A673 (cell line): ENCODE measurements around the gene DAPK2. TPM values are rescaled to one million over a fixed set of nuclear protein-coding genes. Genes with fewer than 3 reads are reported as not detected.
"Not testable (repeated sequence)": the region's sequence is repeated elsewhere in the genome, so short reads cannot be mapped to it uniquely, and the experiment has no call there.

Source experiments
- BruUV-seq: library from RNA; stranded (reverse); fragments of 400-500 nt; replicated peaks from 2 replicates; lab custom pipeline; 2021; lab: Mats Ljungman, UMichigan
- CTCF ChIA-PET: fragments of 300-600 bp; sonication (Branson Sonifier 250); formaldehyde crosslinking; loops from one replicate; lab custom pipeline; 2022; ENCODE audit warnings: antibody characterized with exemption; lab: Charles Lee
- POLR2A ChIA-PET: fragments of 300-600 bp; sonication (Branson Sonifier 250); formaldehyde crosslinking; loops from one replicate; lab custom pipeline; 2022; ENCODE audit warnings: antibody characterized with exemption; ENCODE audit not compliant: low non-redundant PET; lab: Charles Lee
- DNase-seq: peaks from one replicate; pipeline ENCODE4 v3.0.0-alpha.2; 2015; ENCODE audit warnings: low spot score
- H3K27ac ChIP-seq: fragments of 200-600 bp; sonication (generic); 2 replicates; pipeline ENCODE4 v1.5.1; 2016; ENCODE audit warnings: mixed run types, low read depth, mild to moderate bottlenecking, mixed read lengths, antibody characterized with exemption, low read length; ENCODE audit not compliant: poor library complexity, severe bottlenecking
- H3K27me3 ChIP-seq: fragments of 200-600 bp; sonication (generic); replicated peaks from 2 replicates; pipeline ENCODE4 v1.6.1; 2017; ENCODE audit warnings: mixed run types, low read depth, mild to moderate bottlenecking, mixed read lengths, antibody characterized with exemption, low read length; ENCODE audit not compliant: insufficient read depth, poor library complexity
- H3K36me3 ChIP-seq: fragments of 200-600 bp; sonication (generic); 2 replicates; pipeline ENCODE4 v1.6.1; 2016; ENCODE audit warnings: mixed run types, mild to moderate bottlenecking, mixed read lengths, antibody characterized with exemption, low read length; ENCODE audit not compliant: insufficient read depth, poor library complexity, severe bottlenecking
- H3K4me1 ChIP-seq: fragments of 200-600 bp; sonication (generic); 2 replicates; pipeline ENCODE4 v1.6.1; 2017; ENCODE audit warnings: mixed run types, mild to moderate bottlenecking, mixed read lengths, antibody characterized with exemption, low read length; ENCODE audit not compliant: insufficient read depth, poor library complexity, severe bottlenecking
- H3K4me3 ChIP-seq: fragments of 200-600 bp; sonication (generic); 2 replicates; pipeline ENCODE4 v1.5.1; 2016; ENCODE audit warnings: low read depth, mixed run types, mild to moderate bottlenecking, mixed read lengths, low read length; ENCODE audit not compliant: poor library complexity, severe bottlenecking
- H3K9me3 ChIP-seq: fragments of 200-600 bp; sonication (generic); 2 replicates; pipeline ENCODE4 v1.6.1; 2016; ENCODE audit warnings: mixed run types, low read depth, mild to moderate bottlenecking, mixed read lengths, antibody characterized with exemption, low read length; ENCODE audit not compliant: poor library complexity, severe bottlenecking
- CTCF ChIP-seq: fragments of 300-800, 200-600 bp; sonication (generic); conservative IDR thresholded peaks from 2 replicates; pipeline ENCODE4 v1.5.1; 2017; ENCODE audit warnings: low read depth, mild to moderate bottlenecking, antibody characterized with exemption, low read length, moderate library complexity, mixed read lengths
- EZH2 ChIP-seq: fragments of 200-600 bp; sonication (generic); IDR thresholded peaks from 2 replicates; pipeline ENCODE4 v1.6.1; 2017; ENCODE audit warnings: borderline replicate concordance, low read depth, mild to moderate bottlenecking, mixed read lengths, antibody characterized with exemption, low read length; ENCODE audit not compliant: poor library complexity, severe bottlenecking
- intact Hi-C: fragments of 100-400 bp; cut with micrococcal nuclease; formaldehyde crosslinking; loops from one replicate; pipeline ENCODE4 v1.10.0; 2022; ENCODE audit not compliant: unreplicated experiment
- total RNA-seq: library from RNA; stranded (reverse); gene quantifications from 2 replicates; pipeline ENCODE4 v1.2.3, GENCODE V29; 2021

Gene DAPK2
- total RNA-seq, 1 experiment from 2014 or later: 19.2 TPM

GRCh38 chr15:64066451-64066850 is 20.2 kb upstream of the DAPK2 start:
- CTCF ChIA-PET: interaction anchor here (0.6 to 1.7 kb wide), 4 partner anchors 53 to 456 kb away, joined by 3 to 17 read pairs (median 5); no protein-coding TSS in a partner anchor
- no peak for DNase-seq

GRCh38 chr15:64060716-64061115 is 14.4 kb upstream of the DAPK2 start:
- POLR2A ChIA-PET: no interaction called here
- Histone ChIP-seq H3K27me3 (no peaks in the 10 kb centered on the region), H3K4me3 (no peak overlapping the region), H3K27ac (no peak overlapping the region), H3K4me1 (peaks cover 3% of the 10 kb centered on the region), H3K9me3 (no peaks in the 10 kb centered on the region), H3K36me3 (no peaks in the 10 kb centered on the region)
- BruUV-seq: no TSS peak
- DNase-seq: no peak
- intact Hi-C loops: loop anchor here (10.0 kb wide), 1 partner anchor 166 kb away; no protein-coding TSS in a partner anchor
- CTCF ChIA-PET: no interaction called here
- TF ChIP-seq EZH2 (no peak), CTCF (no peak)

More at GRCh38 chr15:64066451-64066850, 20.2 kb upstream of the DAPK2 start:
- no peaks in the 10 kb centered on the region for H3K4me1 ChIP-seq
- no TSS peak for BruUV-seq
- TF ChIP-seq EZH2 (no peak), CTCF (no peak)
- no peaks in the 10 kb centered on the region for H3K9me3 ChIP-seq
- no peaks in the 10 kb centered on the region for H3K36me3 ChIP-seq
- no peak overlapping the region for H3K4me3 ChIP-seq
- H3K27ac ChIP-seq: no peak overlapping the region
- no peaks in the 10 kb centered on the region for H3K27me3 ChIP-seq
- intact Hi-C loops: loop anchor here (2.0 to 10.0 kb wide), 3 partner anchors 172 to 778 kb away; no protein-coding TSS in a partner anchor
- POLR2A ChIA-PET: no interaction called here

GRCh38 chr15:64059104-64059503 is 12.8 kb upstream of the DAPK2 start:
- intact Hi-C loops: not testable (repeated sequence)

GRCh38 chr15:64058279-64058678 is 12.0 kb upstream of the DAPK2 start:
- Histone ChIP-seq H3K4me1 (peaks cover 6% of the 10 kb centered on the region), H3K4me3 (no peak overlapping the region), H3K9me3 (no peaks in the 10 kb centered on the region), H3K27me3 (no peaks in the 10 kb centered on the region), H3K27ac (no peak overlapping the region), H3K36me3 (no peaks in the 10 kb centered on the region)
- ChIA-PET POLR2A (no interaction called here), CTCF (no interaction called here)
- no TSS peak for BruUV-seq
- TF ChIP-seq CTCF (no peak), EZH2 (no peak)
- no peak for DNase-seq
- intact Hi-C loops: no loop called here

More at GRCh38 chr15:64059104-64059503, 12.8 kb upstream of the DAPK2 start:
- DNase-seq, BruUV-seq, CTCF ChIA-PET, H3K27me3 ChIP-seq, H3K27ac ChIP-seq, H3K36me3 ChIP-seq, POLR2A ChIA-PET, H3K4me1 ChIP-seq, H3K9me3 ChIP-seq, H3K4me3 ChIP-seq: not testable (repeated sequence)

GRCh38 chr15:64053674-64054073 is 7.4 kb upstream of the DAPK2 start:
- CTCF ChIA-PET, intact Hi-C loops, H3K4me3 ChIP-seq: not testable (repeated sequence)

More at GRCh38 chr15:64053674-64054073, 7.4 kb upstream of the DAPK2 start:
- H3K4me1 ChIP-seq, POLR2A ChIA-PET, H3K27me3 ChIP-seq, H3K36me3 ChIP-seq, DNase-seq, H3K9me3 ChIP-seq, BruUV-seq, H3K27ac ChIP-seq: not testable (repeated sequence)
